GM21529 (cell line): ENCODE measurements around the gene SPIN1.

Experiments
- ATAC-seq: cut with Tn5 transposase; IDR thresholded peaks from one replicate; pipeline ENCODE4 v1.9.1; 2021; ENCODE audit not compliant: unreplicated experiment

The SPIN1 gene

GRCh38 chr9:88433583-88434255 lies 45.5 kb downstream of the SPIN1 start:
- no peak for ATAC-seq

GRCh38 chr9:88435336-88435735 lies 47.1 kb downstream of the SPIN1 start:
- no peak for ATAC-seq

- ATAC-seq: no peak
These were observed 48.1 kb downstream of the SPIN1 start for GRCh38 chr9:88436379-88436778.

- ATAC-seq: no peak
These were observed 49.2 kb downstream of the SPIN1 start for GRCh38 chr9:88437210-88438146.

GRCh38 chr9:88438811-88439210 lies 50.6 kb downstream of the SPIN1 start:
- ATAC-seq: no peak

GRCh38 chr9:88441301-88442007 lies 53.2 kb downstream of the SPIN1 start:
- ATAC-seq: no peak

GRCh38 chr9:88443480-88444113 lies 55.4 kb downstream of the SPIN1 start:
- no peak for ATAC-seq

GRCh38 chr9:88446728-88447127 lies 58.5 kb downstream of the SPIN1 start:
- ATAC-seq: no peak

- no peak for ATAC-seq
These were observed 59.2 kb downstream of the SPIN1 start for GRCh38 chr9:88447431-88447830.

GRCh38 chr9:88451160-88451559 lies 62.9 kb downstream of the SPIN1 start:
- no peak for ATAC-seq

- no peak for ATAC-seq
These were observed 70.6 kb downstream of the SPIN1 start for GRCh38 chr9:88458716-88459465.

GRCh38 chr9:88460587-88461332 lies 72.5 kb downstream of the SPIN1 start:
- no peak for ATAC-seq

- no peak for ATAC-seq
These were observed 73.9 kb downstream of the SPIN1 start for GRCh38 chr9:88462191-88462590.

- ATAC-seq: no peak
These were observed 76.6 kb downstream of the SPIN1 start for GRCh38 chr9:88464851-88465250.

- ATAC-seq: no peak
These were observed 80.0 kb downstream of the SPIN1 start for GRCh38 chr9:88468226-88468625.

GRCh38 chr9:88476491-88477271 lies 88.4 kb downstream of the SPIN1 start:
- ATAC-seq: no peak

GRCh38 chr9:88477300-88477751 lies 89.1 kb downstream of the SPIN1 start:
- no peak for ATAC-seq

GRCh38 chr9:88478246-88478645 lies 90.0 kb downstream of the SPIN1 start:
- ATAC-seq: no peak

- ATAC-seq: no peak
These were observed 93.7 kb downstream of the SPIN1 start for GRCh38 chr9:88481933-88482332.
